ENCODE results near the gene TMEM82.
"Not testable (repeated sequence)": the region's sequence is repeated elsewhere in the genome, so short reads cannot be mapped to it uniquely, and the experiment has no call there.

TMEM82 gene

GRCh38 chr1:15742339-15742801 is at the start of gene TMEM82:
Gene TMEM82, plus strand, starts transcription at chr1:15742499. Its CDS starts 61 bp downstream, at chr1:15742560.
- DNase-seq (ENCODE audit: low read depth), result no peak

DNA sequence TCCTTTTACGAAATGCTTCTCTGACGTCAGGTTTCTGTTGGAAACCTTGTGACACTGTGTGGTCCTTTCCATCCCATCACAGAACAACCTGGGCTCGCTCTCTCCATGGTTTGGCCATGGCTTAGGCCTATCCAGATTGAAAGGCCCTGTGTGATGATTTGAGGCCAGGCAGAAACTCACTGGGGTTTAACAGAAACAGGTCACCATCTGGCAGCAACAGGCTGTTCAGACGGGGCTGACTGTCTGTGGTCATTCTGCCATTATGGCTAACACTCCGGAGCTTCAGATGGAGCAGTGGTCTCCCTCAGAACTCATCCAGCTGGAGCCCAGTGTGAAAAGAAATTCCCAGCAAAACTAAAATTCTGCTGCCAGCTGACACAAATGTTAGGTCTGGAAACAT is 48.9 kb upstream of the TMEM82 start:
- DNase-seq (ENCODE audit: low read depth), result no peak

DNA sequence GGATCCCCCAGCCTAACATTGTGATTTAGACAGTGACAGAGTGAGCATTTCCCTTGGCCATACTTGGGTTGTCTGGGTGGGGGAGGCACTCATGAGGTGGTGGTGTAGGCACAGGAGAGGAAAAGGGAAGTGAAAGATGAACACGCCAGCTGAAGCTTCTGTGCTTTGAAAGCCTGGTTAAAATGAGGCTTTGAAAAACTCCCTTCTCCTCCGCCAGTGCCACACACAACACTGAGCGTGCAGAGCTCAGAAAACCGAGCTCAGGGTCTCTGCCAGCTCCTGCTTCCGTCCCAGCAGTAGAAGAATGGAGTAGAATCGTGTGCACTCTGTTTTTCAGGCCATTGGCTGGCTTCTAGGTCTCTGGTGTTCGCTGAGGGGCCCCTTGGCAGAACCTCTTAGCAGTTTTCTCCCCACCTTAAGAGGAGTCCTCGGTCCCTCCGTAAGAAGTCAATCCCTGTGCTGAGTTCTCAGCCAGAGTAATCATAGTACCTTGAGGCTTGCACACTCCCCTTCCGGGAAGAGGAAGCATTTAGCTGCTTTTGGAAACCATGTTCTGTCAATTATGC is 45.3 kb upstream of the TMEM82 start:
- no peak for DNase-seq (ENCODE audit: low read depth)

GRCh38 chr1:15698201-15698600 is 44.1 kb upstream of the TMEM82 start:
- DNase-seq (ENCODE audit: low read depth), result no peak

GRCh38 chr1:15699321-15699720 is 43.0 kb upstream of the TMEM82 start:
- not testable (repeated sequence) for DNase-seq (ENCODE audit: low read depth)

- no peak for DNase-seq (ENCODE audit: low read depth)
Observed at GRCh38 chr1:15700508-15700907, 41.8 kb upstream of the TMEM82 start.

GRCh38 chr1:15701784-15702183 is 40.5 kb upstream of the TMEM82 start:
- DNase-seq (ENCODE audit: low read depth), result no peak

DNA sequence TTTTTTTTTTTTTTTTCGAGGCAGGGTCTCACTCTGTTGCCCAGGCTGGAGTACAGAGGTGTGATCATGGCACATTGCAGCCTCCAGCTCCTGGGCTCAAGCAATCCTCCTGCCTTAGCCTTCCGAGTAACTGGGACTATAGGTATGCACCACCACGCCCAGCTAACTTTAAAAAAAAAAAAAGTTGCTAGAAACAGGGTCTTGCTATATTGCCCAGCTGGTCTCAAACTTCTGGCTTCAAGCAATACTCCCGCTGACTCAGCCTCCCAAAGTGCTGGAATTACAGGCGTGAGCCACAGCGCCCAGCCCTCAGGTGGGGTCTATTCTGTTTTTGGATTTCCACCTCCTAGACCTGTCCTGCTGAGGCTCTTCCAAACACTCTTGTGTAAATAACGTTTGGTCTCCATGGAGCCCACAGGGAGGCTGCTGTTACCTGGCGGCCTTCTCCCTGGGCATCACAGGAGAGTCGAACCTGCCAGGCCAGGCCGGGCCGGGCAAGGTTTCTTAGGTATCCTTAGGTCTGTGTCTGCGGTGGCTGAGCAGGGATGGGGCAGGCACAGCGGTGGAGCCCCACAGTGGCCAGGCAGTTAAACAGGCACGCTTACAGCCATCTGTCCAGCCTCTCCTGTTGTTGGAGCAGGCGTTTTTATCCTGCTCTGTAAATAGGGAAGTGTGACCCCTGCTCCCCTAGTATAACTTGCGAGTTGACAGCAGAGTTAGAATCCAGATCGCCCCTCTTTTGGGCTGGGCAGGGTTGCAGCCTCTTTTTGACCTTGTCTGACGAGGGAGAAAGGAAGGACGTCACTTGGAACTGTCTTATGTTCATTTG is 39.4 kb upstream of the TMEM82 start:
- DNase-seq (ENCODE audit: low read depth), result no peak

DNA sequence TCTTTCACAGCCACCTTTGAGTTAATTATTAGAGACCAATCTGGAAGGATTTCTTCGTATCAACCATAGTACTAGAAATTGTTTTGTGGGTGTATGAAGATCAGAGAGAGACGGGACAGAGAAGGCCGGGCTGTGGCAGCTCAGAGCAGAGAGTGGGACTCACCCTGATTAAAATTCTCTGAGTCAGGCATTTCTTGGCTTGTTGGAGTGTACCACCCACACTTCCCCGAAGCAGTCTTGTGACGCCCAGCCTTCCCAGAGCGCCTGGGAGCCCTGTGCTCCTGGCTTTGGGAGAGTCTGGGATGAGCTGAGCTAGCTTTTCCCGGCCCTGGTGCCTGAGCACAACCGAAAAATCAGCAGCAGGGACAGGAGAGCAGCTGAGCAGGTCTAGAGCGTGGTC is 38.7 kb upstream of the TMEM82 start:
- DNase-seq (ENCODE audit: low read depth), result no peak

- DNase-seq (ENCODE audit: low read depth), result no peak
Observed at GRCh38 chr1:15704526-15705183, 37.6 kb upstream of the TMEM82 start.

DNA sequence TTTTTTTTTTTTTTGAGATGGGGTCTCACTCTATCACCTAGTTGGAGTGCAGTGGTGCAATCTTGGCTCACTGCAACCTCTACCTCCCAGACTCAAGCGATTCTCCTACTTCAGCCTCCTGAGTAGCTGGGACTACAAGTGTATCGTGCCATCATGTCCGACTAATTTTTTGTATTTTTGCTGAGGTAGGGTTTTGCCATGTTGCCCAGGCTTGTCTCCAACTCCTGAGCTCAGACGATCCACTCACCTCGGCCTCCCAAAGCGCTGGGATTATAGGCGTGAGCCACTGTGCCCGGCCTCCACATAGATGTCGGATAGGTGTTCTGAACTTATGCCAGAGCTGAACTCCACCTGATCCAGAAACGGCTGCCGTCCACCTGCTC is 37.1 kb upstream of the TMEM82 start:
- DNase-seq (ENCODE audit: low read depth), result no peak

GRCh38 chr1:15706751-15707150 is 35.5 kb upstream of the TMEM82 start:
- no peak for DNase-seq (ENCODE audit: low read depth)

DNA sequence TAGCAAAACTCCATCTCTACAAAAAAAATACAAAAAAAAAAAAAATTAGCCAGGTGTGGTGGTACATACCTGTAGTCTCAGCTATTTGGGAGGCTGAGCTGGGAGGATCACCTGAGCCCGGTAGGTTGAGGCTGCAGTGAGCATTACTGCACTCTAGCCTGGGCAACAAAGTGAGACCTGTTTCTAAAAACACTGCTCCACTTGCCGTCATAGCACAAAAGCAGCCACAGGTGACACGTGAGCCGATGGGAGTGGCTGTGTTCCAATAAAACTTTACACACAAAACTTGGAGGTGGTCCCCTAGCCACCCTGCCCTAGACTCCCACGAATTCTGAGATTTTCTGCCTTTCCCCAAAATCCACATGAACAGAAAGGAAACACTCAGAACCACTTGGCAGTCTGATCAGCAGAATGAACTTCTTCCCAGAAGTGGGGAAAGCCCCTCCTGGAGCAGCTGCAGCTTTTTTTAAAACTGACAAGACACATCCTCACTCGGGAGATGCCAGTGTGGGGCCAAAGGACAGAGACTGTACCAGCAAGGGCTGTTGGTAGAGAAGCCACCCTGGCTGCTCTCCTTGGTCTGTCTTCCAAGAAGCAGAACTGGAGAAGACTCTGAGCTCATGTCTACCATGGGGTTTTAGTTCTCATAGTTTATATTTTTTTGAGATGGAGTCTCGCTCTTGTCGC is 34.9 kb upstream of the TMEM82 start:
- DNase-seq (ENCODE audit: low read depth), result no peak

- no peak for DNase-seq (ENCODE audit: low read depth)
Observed at GRCh38 chr1:15708486-15709137, 33.7 kb upstream of the TMEM82 start.

DNA sequence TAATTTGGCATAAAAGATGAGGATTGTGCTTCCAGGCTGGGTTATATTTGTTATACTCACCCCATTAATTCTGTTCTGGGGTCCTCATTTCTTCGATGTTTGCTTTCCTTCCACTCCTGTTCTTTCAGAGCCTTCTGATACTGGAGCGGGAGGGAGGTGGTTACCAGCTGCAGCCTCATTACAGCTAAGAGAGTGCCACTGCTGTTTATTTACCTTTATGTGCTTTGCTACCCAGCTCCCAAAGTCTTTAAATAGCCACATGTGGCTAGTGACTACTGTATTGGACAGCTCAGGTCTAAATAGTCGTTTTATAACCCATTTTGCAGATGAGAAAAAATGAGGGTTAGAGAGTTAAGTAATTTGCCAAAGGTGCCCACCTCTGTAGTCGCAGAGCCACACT is 33.1 kb upstream of the TMEM82 start:
- no peak for DNase-seq (ENCODE audit: low read depth)

DNA sequence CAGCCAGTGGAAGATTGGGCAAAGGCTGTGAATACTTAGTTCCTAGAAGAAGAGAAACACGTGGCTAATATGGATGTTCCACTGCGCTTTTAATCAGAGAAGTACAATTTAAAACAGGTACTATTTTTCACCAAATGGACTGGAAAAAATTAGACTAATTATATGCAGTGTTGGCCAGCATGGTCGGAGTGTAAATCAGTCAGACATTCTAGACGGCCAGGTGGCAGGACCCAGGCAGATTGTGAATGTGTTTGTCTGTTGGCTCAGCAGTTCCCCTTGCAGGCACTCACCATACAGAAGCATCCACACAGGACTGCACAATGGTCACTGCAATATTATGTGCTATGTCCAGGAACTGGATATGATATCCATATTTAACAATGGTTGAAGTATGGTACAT is 30.1 kb upstream of the TMEM82 start:
- no peak for DNase-seq (ENCODE audit: low read depth)

DNA sequence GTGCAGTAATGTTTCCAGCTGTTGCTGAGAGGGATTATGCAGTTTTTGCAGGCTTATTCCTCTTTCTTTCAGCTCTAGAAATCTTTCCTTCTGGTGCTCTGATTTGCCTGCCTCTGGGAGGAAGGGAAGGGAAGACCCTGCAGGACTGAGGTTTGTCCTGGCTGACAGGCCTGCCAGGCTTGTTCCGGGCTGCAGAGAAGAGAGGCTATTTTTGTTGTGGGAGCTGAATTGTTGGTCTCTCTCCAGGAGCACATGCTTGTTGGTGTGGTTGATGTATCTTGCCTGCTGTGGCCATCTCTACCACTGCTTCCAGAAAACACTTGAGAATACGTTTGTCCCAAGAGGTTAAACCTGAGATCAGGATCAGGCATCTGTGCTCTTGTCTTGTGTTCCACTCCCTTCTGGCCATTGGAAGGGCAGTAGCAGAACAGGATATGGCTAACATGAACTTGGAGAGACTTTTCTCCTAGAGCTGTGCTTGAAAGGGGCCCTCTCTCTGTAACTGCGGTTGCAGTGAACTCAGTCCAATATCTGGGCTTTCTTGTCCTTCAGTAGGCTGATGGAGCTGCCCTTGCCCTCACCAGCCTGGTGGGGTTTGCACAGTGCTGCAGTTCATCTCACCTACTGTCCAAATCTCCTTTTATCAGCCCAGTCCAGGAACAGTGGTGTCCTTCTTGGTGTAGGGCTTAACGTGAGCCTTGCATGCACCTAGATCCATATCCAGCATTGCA is 27.7 kb upstream of the TMEM82 start:
- no peak for DNase-seq (ENCODE audit: low read depth)

DNA sequence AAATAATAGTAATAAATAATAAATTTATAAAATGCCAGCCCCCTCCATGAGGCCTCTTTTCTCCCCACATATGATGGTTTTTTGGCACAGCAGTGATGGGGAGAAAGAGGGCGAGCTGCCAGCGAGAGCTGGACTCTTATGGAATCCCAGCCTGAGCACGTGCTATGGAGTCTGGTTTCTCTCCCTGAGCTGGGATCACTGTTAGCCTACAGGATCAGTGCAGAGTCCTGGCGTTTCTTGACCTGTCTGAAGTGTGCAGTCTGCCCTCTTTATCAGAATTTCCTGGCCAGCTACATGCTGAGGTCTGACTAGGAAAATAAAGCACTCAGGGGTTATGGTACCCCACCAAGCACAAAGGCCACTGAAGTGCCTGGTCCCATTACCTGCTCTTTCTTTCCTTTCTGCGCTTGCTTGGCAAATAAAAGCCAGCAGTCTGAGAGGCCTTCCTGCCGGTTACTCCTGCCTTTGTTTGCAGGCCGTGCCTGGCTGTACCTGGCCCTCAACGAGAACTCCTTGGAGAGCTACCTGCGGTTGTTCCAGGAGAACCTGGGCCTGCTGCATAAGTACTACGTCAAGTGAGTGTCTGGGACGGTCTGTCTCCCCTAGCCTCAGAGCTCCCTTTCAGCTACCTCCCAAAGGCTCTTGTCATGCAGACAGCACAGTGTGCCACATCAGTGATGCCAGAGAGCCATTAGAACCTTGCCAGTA is 24.7 kb upstream of the TMEM82 start:
- no peak for DNase-seq (ENCODE audit: low read depth)

DNA sequence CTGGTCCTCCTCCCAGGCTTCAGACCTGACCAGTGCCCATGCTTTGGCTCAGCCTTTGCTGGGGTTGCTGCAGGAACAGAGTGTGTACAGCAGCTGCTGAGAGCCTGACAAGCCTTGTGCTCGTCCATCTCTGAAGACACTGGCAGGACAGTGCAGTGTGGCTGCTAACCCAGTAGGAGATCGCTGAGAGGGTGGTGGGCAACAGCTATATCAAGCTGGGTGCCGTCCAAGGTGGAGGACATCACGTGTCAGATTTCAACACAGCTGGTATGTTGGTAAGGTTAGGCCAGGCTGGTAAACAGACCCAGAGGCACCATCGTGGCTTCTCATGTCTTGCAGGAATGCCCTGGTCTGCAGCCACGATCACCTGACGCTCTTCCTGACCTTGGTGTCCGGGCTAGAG is 24.1 kb upstream of the TMEM82 start:
- DNase-seq (ENCODE audit: low read depth), result no peak

- DNase-seq (ENCODE audit: low read depth), result no peak
Observed at GRCh38 chr1:15719381-15720120, 22.7 kb upstream of the TMEM82 start.
